ENCODE results near the gene ANTXRL.

DNA sequence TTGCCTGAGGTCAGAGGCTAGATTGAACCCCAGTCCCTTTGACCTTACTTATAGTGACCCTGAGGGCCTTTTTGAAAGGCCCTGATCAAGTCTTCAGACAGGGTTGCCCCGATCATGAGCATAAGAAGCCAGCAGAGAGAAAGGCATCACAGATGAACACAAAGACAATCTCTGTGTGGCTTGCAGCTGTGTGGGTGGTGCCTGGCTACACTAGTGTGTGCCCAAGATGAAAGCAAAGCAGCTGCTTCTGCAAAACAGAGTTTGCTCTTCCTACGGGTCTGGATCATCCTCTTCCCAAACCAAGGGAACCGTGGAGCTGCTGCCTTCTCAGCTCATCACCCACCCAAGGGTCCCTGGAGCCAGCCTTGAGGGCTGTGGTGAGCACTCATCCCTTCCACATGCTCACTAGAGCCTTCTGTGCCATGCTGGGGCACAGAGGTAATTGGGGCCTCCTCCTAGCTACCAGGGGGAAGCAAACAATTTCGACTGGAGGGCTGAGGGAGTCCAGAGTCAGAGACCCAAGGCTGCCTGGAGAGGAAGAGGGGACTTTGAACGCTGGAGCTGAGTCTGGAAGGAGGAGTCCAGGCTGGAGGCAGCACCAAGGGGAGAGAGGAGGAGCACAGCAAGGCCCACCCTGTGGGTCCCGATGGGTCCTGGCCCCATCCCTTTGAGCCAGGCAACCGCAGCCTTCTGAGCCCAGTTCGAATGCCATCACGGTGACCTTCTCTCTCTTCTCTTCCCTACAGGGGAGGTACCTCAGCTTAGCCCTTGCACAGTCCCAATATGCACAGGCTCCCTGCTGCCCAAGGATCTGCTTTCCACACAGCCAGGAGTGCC is 42.3 kb downstream of the ANTXRL start:
- TF ChIP-seq, protein P1, sequence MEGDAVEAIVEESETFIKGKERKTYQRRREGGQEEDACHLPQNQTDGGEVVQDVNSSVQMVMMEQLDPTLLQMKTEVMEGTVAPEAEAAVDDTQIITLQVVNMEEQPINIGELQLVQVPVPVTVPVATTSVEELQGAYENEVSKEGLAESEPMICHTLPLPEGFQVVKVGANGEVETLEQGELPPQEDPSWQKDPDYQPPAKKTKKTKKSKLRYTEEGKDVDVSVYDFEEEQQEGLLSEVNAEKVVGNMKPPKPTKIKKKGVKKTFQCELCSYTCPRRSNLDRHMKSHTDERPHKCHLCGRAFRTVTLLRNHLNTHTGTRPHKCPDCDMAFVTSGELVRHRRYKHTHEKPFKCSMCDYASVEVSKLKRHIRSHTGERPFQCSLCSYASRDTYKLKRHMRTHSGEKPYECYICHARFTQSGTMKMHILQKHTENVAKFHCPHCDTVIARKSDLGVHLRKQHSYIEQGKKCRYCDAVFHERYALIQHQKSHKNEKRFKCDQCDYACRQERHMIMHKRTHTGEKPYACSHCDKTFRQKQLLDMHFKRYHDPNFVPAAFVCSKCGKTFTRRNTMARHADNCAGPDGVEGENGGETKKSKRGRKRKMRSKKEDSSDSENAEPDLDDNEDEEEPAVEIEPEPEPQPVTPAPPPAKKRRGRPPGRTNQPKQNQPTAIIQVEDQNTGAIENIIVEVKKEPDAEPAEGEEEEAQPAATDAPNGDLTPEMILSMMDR (IDR thresholded peaks at IDR 0.05; ENCODE audit: low read depth, low read length) = no peak
- TF ChIP-seq, protein P2, sequence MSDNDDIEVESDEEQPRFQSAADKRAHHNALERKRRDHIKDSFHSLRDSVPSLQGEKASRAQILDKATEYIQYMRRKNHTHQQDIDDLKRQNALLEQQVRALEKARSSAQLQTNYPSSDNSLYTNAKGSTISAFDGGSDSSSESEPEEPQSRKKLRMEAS (IDR thresholded peaks at IDR 0.05; ENCODE audit: low read depth, low read length) = no peak

Data from NB4 (cell line).